Heart left ventricle (tissue), 13 donors: ENCODE results near the gene CNNM4.

ENCODE experiments used
- POLR2A ChIP-seq, 2 donors: fragments of 450-650 bp; IDR thresholded peaks; one replicate each; pipeline ENCODE4 v1.6.1; 2017; ENCODE audit warnings: antibody characterized with exemption in 2 of 2, mild to moderate bottlenecking in 2 of 2, moderate library complexity in 2 of 2
- TF ChIP-seq, protein P1 (sequence below), 12 donors: fragments of 200-600 bp; sonication (generic) in 4 of 12; IDR thresholded peaks; one replicate each; pipeline versions ENCODE4 v1.5.0 to v1.8.0; 2018 to 2022; ENCODE audit warnings: antibody characterized with exemption in 12 of 12, mild to moderate bottlenecking in 5 of 12
- donor health status: ischemic (EF 13 %, LVEDD 7.1; RV severe dilation, severe dysfunction).
- donor health status: DM: no; HTN: yes; CAD: no.
- donor health status: DM: no; HTN: no; CAD: no.
- donor health status: ischemic (EF 25% LVEDD 6.9; RV normal size, moderate dysfunction).
- donor health status: ischemic (EF 25% LVEDD 5.7; RV mildly dilated, moderate dysfunction).
- donor health status: ischemic (EF 35%, LVEDD 5.7; RV mildly dilated, moderate dysfunction).
- donor health status: nonischemic (EF 11% LVEDD 7.7; RV severe dilation, severe dysfunction).
- donor health status: DM: yes; HTN: yes; CAD: no.
- donor health status: PGD.
- donor health status: ischemic (EF 29% LVEDD 5.4; RV normal size, mild dysfunction).
- donor health status: nonischemic (EF 23%, LVEDD 6.1; RV moderate dilation, normal function).

DNA sequence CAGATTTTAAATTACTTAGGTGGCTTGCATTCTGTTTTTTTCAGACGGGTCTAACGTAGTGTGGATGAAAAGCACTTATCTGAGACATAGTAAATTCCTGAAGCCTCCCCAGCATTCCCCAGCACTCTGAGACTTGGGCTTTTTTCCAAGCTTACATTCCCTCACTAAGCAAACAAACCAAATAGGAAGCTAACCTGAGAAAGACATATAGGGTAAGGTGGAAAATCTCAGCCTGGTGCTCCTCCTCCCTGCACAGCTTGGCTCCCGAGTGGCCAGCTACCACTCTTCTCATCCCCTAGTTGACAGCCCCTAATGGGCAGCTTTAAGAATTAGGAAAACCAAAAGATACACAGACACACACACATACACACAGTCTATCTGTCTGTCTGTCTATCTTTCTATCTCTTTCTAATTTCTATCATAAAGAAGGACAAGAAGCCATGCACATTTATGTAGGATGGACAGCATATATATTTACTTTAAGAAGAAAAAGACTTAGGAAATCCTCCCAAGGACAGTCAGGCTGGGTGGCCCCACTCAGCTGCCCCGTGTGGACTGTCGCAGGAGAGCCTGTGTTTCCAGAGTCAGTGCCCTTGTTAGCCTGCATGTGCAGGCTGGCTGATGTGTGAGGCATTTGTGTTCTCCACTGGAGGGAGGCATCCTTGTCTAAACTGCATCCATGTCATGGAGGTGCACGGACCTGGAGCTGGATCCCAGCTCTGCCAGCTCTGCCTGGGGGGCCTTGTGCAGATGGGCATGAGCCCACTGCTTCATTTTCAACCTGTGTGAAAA lies 63.6 kb downstream of the CNNM4 start:
- TF ChIP-seq, protein P1, sequence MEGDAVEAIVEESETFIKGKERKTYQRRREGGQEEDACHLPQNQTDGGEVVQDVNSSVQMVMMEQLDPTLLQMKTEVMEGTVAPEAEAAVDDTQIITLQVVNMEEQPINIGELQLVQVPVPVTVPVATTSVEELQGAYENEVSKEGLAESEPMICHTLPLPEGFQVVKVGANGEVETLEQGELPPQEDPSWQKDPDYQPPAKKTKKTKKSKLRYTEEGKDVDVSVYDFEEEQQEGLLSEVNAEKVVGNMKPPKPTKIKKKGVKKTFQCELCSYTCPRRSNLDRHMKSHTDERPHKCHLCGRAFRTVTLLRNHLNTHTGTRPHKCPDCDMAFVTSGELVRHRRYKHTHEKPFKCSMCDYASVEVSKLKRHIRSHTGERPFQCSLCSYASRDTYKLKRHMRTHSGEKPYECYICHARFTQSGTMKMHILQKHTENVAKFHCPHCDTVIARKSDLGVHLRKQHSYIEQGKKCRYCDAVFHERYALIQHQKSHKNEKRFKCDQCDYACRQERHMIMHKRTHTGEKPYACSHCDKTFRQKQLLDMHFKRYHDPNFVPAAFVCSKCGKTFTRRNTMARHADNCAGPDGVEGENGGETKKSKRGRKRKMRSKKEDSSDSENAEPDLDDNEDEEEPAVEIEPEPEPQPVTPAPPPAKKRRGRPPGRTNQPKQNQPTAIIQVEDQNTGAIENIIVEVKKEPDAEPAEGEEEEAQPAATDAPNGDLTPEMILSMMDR (IDR thresholded peaks at IDR 0.05), result no peak
- TF ChIP-seq POLR2A (IDR thresholded peaks at IDR 0.05), result no peak
